HuH-7.5 (cell line): ENCODE data around the gene SOX4.

ENCODE experiments used
- DNase-seq: peaks from one replicate; pipeline ENCODE4 v3.0.0; 2011; ENCODE audit warnings: low spot score

SOX4 gene

GRCh38 chr6:21614226-21614625 lies 20.7 kb downstream of the SOX4 start:
- no peak for DNase-seq

- no peak for DNase-seq
Measured at GRCh38 chr6:21615504-21615903, 22.0 kb downstream of the SOX4 start.

- DNase-seq = no peak
Measured at GRCh38 chr6:21616005-21616404, 22.5 kb downstream of the SOX4 start.

- no peak for DNase-seq
Measured at GRCh38 chr6:21625642-21626041, 32.1 kb downstream of the SOX4 start.

GRCh38 chr6:21626756-21627155 lies 33.2 kb downstream of the SOX4 start:
- DNase-seq = no peak

- DNase-seq = no peak
Measured at GRCh38 chr6:21628160-21628559, 34.6 kb downstream of the SOX4 start.

- DNase-seq = no peak
Measured at GRCh38 chr6:21633511-21634109, 40.1 kb downstream of the SOX4 start.

GRCh38 chr6:21634582-21634981 lies 41.0 kb downstream of the SOX4 start:
- DNase-seq = peak; percentile 15

GRCh38 chr6:21636876-21637275 lies 43.3 kb downstream of the SOX4 start:
- DNase-seq = no peak

GRCh38 chr6:21639316-21639715 lies 45.8 kb downstream of the SOX4 start:
- no peak for DNase-seq
